GM18907 (cell line): ENCODE data around the gene ZDHHC3.
"Not testable (repeated sequence)": the region's sequence is repeated elsewhere in the genome, so short reads cannot be mapped to it uniquely, and the experiment has no call there.

Source experiments
- ATAC-seq: cut with Tn5 transposase; IDR thresholded peaks from one replicate; pipeline ENCODE4 v1.9.1; 2021; ENCODE audit warnings: mild to moderate bottlenecking, moderate library complexity; ENCODE audit not compliant: unreplicated experiment

Gene ZDHHC3

GRCh38 chr3:44996556-44996969, 20.6 kb upstream of the ZDHHC3 start:
- ATAC-seq = peak; percentile 61

- ATAC-seq = no peak
Measured at GRCh38 chr3:44995142-44995770, 19.3 kb upstream of the ZDHHC3 start.

GRCh38 chr3:44993471-44994205, 17.7 kb upstream of the ZDHHC3 start:
- no peak for ATAC-seq

GRCh38 chr3:44992555-44993470, 16.8 kb upstream of the ZDHHC3 start:
- no peak for ATAC-seq

GRCh38 chr3:44991326-44991725, 15.4 kb upstream of the ZDHHC3 start:
- ATAC-seq = no peak

GRCh38 chr3:44989636-44990373, 13.8 kb upstream of the ZDHHC3 start:
- ATAC-seq = no peak

GRCh38 chr3:44989141-44989540, 13.2 kb upstream of the ZDHHC3 start:
- ATAC-seq = no peak

GRCh38 chr3:44988073-44988472, 12.1 kb upstream of the ZDHHC3 start:
- ATAC-seq = no peak

GRCh38 chr3:44987332-44987731, 11.4 kb upstream of the ZDHHC3 start:
- no peak for ATAC-seq

- not testable (repeated sequence) for ATAC-seq
Measured at GRCh38 chr3:44986330-44986729, 10.4 kb upstream of the ZDHHC3 start.

- no peak for ATAC-seq
Measured at GRCh38 chr3:44984335-44984734, 8.4 kb upstream of the ZDHHC3 start.

GRCh38 chr3:44983484-44983941, 7.5 kb upstream of the ZDHHC3 start:
- no peak for ATAC-seq

- no peak for ATAC-seq
Measured at GRCh38 chr3:44982817-44983216, 6.8 kb upstream of the ZDHHC3 start.

- ATAC-seq = no peak
Measured at GRCh38 chr3:44981751-44982150, 5.8 kb upstream of the ZDHHC3 start.

- ATAC-seq = no peak
Measured at GRCh38 chr3:44981220-44981619, 5.2 kb upstream of the ZDHHC3 start.

- ATAC-seq = no peak
Measured at GRCh38 chr3:44974416-44974815, 1.6 kb downstream of the ZDHHC3 start.

- ATAC-seq = no peak
Measured at GRCh38 chr3:44970926-44971490, 5.0 kb downstream of the ZDHHC3 start.

GRCh38 chr3:44969828-44970179, 6.2 kb downstream of the ZDHHC3 start:
- no peak for ATAC-seq

- ATAC-seq = no peak
Measured at GRCh38 chr3:44969154-44969827, 6.7 kb downstream of the ZDHHC3 start.

- no peak for ATAC-seq
Measured at GRCh38 chr3:44968447-44968858, 7.5 kb downstream of the ZDHHC3 start.
